HepG2 (cell line): ENCODE results near the gene OSGEPL1. TPM values are rescaled to one million over a fixed set of nuclear protein-coding genes. Genes with fewer than 3 reads are reported as not detected.
A peak's percentile ranks its signal among the peaks of the same experiment; 100 is the strongest.

ENCODE experiments used
- CBFB ChIP-seq: sonication (generic); formaldehyde crosslinking; IDR thresholded peaks from 2 replicates; pipeline ENCODE4 v1.4.0; 2020; ENCODE audit warnings: missing genetic modification reagents
- CBX5 ChIP-seq: sonication (generic); formaldehyde crosslinking; IDR thresholded peaks from 2 replicates; pipeline ENCODE4 v1.4.0; 2020; ENCODE audit warnings: missing genetic modification reagents, borderline replicate concordance
- CCAR2 ChIP-seq: fragments of 200-400 bp; formaldehyde crosslinking; optimal IDR thresholded peaks from 2 replicates; pipeline ENCODE3; 2018; ENCODE audit warnings: low read depth, mild to moderate bottlenecking, low read length, moderate library complexity
- DRAP1 ChIP-seq: IDR thresholded peaks from 2 replicates; pipeline ENCODE4 v1.6.1; 2016; ENCODE audit warnings: missing genetic modification reagents, missing compliant biosample characterization
- EHMT2 ChIP-seq: fragments of 200-600 bp; sonication (generic); IDR thresholded peaks from 2 replicates; pipeline ENCODE4 v1.7.0; 2017; ENCODE audit warnings: antibody characterized with exemption, low read depth, low read length, borderline replicate concordance
- FOSL1 ChIP-seq: sonication (generic); formaldehyde crosslinking; IDR thresholded peaks from 2 replicates; pipeline ENCODE4 v1.9.0; 2021; ENCODE audit warnings: missing genetic modification reagents, borderline replicate concordance
- FOXP1 ChIP-seq, 2 experiments: fragments of 450-650 bp in 1 of 2; IDR thresholded peaks; 2 replicates each; pipeline ENCODE4 v1.6.1; 2017 to 2018; ENCODE audit warnings: antibody characterized with exemption in 1 of 2
- HDAC6 ChIP-seq: fragments of 200-600 bp; sonication (generic); IDR thresholded peaks from 2 replicates; pipeline ENCODE4 v1.7.0; 2017; ENCODE audit warnings: mild to moderate bottlenecking, antibody characterized with exemption, low read length, low read depth
- KLF15 ChIP-seq: sonication (generic); formaldehyde crosslinking; IDR thresholded peaks from 2 replicates; pipeline ENCODE4 v1.8.1; 2023; ENCODE audit warnings: borderline replicate concordance, mild to moderate bottlenecking, inconsistent platforms, missing genetic modification reagents, mixed read lengths
- MBNL3 ChIP-seq: fragments of 250-450 bp; sonication (Bioruptor Pico); conservative IDR thresholded peaks from 2 replicates; pipeline ENCODE4 v1.8.0; 2022; ENCODE audit warnings: mild to moderate bottlenecking, inconsistent platforms
- RXRA ChIP-seq: sonication (generic); formaldehyde crosslinking; IDR thresholded peaks from 2 replicates; pipeline ENCODE4 v1.5.1; 2020; ENCODE audit warnings: missing genetic modification reagents
- SAFB2 ChIP-seq: sonication (generic); formaldehyde crosslinking; IDR thresholded peaks from 2 replicates; pipeline ENCODE4 v1.5.1; 2020; ENCODE audit warnings: missing genetic modification reagents, low read depth, mild to moderate bottlenecking, borderline replicate concordance
- SMAD3 ChIP-seq: sonication (generic); formaldehyde crosslinking; IDR thresholded peaks from 2 replicates; pipeline ENCODE4 v1.4.0; 2020; ENCODE audit warnings: missing genetic modification reagents
- SNAPC5 ChIP-seq: sonication (generic); formaldehyde crosslinking; IDR thresholded peaks from 2 replicates; pipeline ENCODE4 v1.8.1; 2023; ENCODE audit warnings: mild to moderate bottlenecking, missing genetic modification reagents, borderline replicate concordance
- SOX6 ChIP-seq, 2 experiments: fragments of 450-650 bp in 1 of 2; sonication (generic) in 1 of 2; formaldehyde crosslinking in 1 of 2; IDR thresholded peaks; 2 replicates each; pipeline versions ENCODE4 v1.4.0 to v1.6.1; 2017 to 2020; ENCODE audit warnings: antibody characterized with exemption in 1 of 2, mild to moderate bottlenecking in 1 of 2, missing genetic modification reagents in 1 of 2
- TGIF2 ChIP-seq: IDR thresholded peaks from 2 replicates; pipeline ENCODE4 v1.6.1; 2016; ENCODE audit warnings: control low read depth, missing compliant biosample characterization
- THRA ChIP-seq: sonication (generic); formaldehyde crosslinking; IDR thresholded peaks from 2 replicates; pipeline ENCODE4 v1.4.0; 2020; ENCODE audit warnings: missing genetic modification reagents, borderline replicate concordance
- YEATS4 ChIP-seq: sonication (generic); formaldehyde crosslinking; IDR thresholded peaks from 2 replicates; pipeline ENCODE4 v1.4.0; 2020; ENCODE audit warnings: missing genetic modification reagents, borderline replicate concordance
- ZBTB46 ChIP-seq: sonication (generic); formaldehyde crosslinking; IDR thresholded peaks from 2 replicates; pipeline ENCODE4 v1.4.0; 2020; ENCODE audit warnings: mild to moderate bottlenecking, missing genetic modification reagents, borderline replicate concordance
- ZFP91 ChIP-seq: sonication (generic); formaldehyde crosslinking; IDR thresholded peaks from 2 replicates; pipeline ENCODE4 v1.9.0; 2022; ENCODE audit warnings: missing genetic modification reagents, mild to moderate bottlenecking, borderline replicate concordance
- ZNF563 ChIP-seq: sonication (generic); formaldehyde crosslinking; IDR thresholded peaks from 2 replicates; pipeline ENCODE4 v1.8.0; 2022; ENCODE audit warnings: mild to moderate bottlenecking, moderate library complexity, missing genetic modification reagents
- ZNF746 ChIP-seq: sonication (generic); formaldehyde crosslinking; IDR thresholded peaks from 2 replicates; pipeline ENCODE4 v1.8.0; 2022; ENCODE audit warnings: mild to moderate bottlenecking, missing genetic modification reagents
- ZNF772 ChIP-seq: sonication (generic); formaldehyde crosslinking; IDR thresholded peaks from 2 replicates; pipeline ENCODE4 v1.5.0; 2020; ENCODE audit warnings: mild to moderate bottlenecking, missing genetic modification reagents
- ZSCAN20 ChIP-seq: sonication (generic); formaldehyde crosslinking; IDR thresholded peaks from 2 replicates; pipeline ENCODE4 v1.4.0; 2020; ENCODE audit warnings: missing genetic modification reagents, mild to moderate bottlenecking, borderline replicate concordance
- polyA plus RNA-seq, 8 experiments: library from polyadenylated mRNA; depleted of rRNA in 3 of 8; stranded (reverse) in 7 of 8; unstranded in 1 of 8; fragments of >200 nt; fragmentation: Illumina TruSeq in 4 of 8; extraction: Trizol in 4 of 8; gene quantifications; 2 replicates each; pipeline versions ENCODE4 v1.2.1 to v1.2.3, GENCODE V29; 2011 to 2016; ENCODE audit warnings: low read depth in 4 of 8, missing spikeins in 1 of 8, mixed read lengths in 1 of 8; ENCODE audit not compliant: insufficient read depth in 1 of 8
- total RNA-seq, 5 experiments: library from RNA; depleted of rRNA; stranded (reverse); fragments of >200 nt; fragmentation: Illumina TruSeq; extraction: Trizol; gene quantifications; 2 replicates each; pipeline ENCODE4 v1.2.3, GENCODE V29; 2016; ENCODE audit warnings: low read depth in 1 of 5

OSGEPL1 gene
- total and polyA plus RNA-seq, 2 of the 13 experiments (the other 11 are each of a cell fraction or from before 2014, with no cell fraction given): 10.2 to 10.8 TPM

GRCh38 chr2:189762551-189763298 lies at the start of gene OSGEPL1 (continued):
- TF ChIP-seq ZBTB46 (CRISPR knock-in tag) (no peak), FOXP1 (IDR thresholded peaks at IDR 0.05) (no peak), FOXP1 (CRISPR knock-in tag; IDR thresholded peaks at IDR 0.05) (no peak), ZNF746 (CRISPR knock-in tag) (peak; percentile 51; the same call in 1 of the 2 replicates), SOX6 (IDR thresholded peaks at IDR 0.05) (no peak), SOX6 (CRISPR knock-in tag; IDR thresholded peaks at IDR 0.05) (peak; percentile 64), ZSCAN20 (CRISPR knock-in tag) (no peak), SAFB2 (CRISPR knock-in tag) (peak; percentile 80; the same call in 1 of the 2 replicates), CBFB (CRISPR knock-in tag) (peak; percentile 63), THRA (CRISPR knock-in tag) (peak; percentile 76), TGIF2 (CRISPR knock-in tag) (0 out of 2 replicates have a peak, but pooled peaks have one; percentile 64), SNAPC5 (CRISPR knock-in tag) (no peak), ZNF772 (peak; percentile 93), EHMT2 (no peak), SMAD3 (CRISPR knock-in tag) (peak; percentile 38), ZNF563 (CRISPR knock-in tag) (peak; percentile 65; the same call in 1 of the 2 replicates), CBX5 (peak; percentile 86; the same call in 1 of the 2 replicates), ZFP91 (CRISPR knock-in tag) (peak; percentile 88), MBNL3 (CRISPR knock-in tag) (no peak), FOSL1 (CRISPR knock-in tag) (no peak), DRAP1 (CRISPR knock-in tag) (peak; percentile 71), CCAR2 (no peak), KLF15 (CRISPR knock-in tag) (0 out of 2 replicates have a peak, but pooled peaks have one; percentile 58), YEATS4 (CRISPR knock-in tag) (peak; percentile 82), HDAC6 (no peak), RXRA (peak; percentile 64)
